ENCODE measurements around the gene PGF. TPM values are rescaled to one million over a fixed set of nuclear protein-coding genes. Genes with fewer than 3 reads are reported as not detected.

Gene PGF
- total and polyA plus RNA-seq, 2 of the 13 experiments (the other 11 are each of a cell fraction or from before 2014, with no cell fraction given) = 10.7 to 27.5 TPM

GRCh38 chr14:74945852-74946658, 9.3 kb downstream of the PGF start (continued):
- TF ChIP-seq ARID5B (CRISPR knock-in tag; IDR thresholded peaks at IDR 0.05) (no peak; the same call in none of the 2 replicates), ZNF275 (CRISPR knock-in tag; IDR thresholded peaks at IDR 0.05; ENCODE audit: borderline replicate concordance) (no peak), ZNF615 (CRISPR knock-in tag; IDR thresholded peaks at IDR 0.05; ENCODE audit: borderline replicate concordance) (no peak), STAT5B (CRISPR knock-in tag; IDR thresholded peaks at IDR 0.05) (no peak), ZMAT3 (CRISPR knock-in tag; conservative IDR thresholded peaks at IDR 0.05) (no peak), ZNF205 (CRISPR knock-in tag; IDR thresholded peaks at IDR 0.05) (peak; percentile 91; the same call in 1 of the 2 replicates), MTA1 (CRISPR knock-in tag; IDR thresholded peaks at IDR 0.05; ENCODE audit: borderline replicate concordance) (no peak; the same call in 1 of the 2 replicates), ELF4 (CRISPR knock-in tag; IDR thresholded peaks at IDR 0.05; ENCODE audit: borderline replicate concordance) (no peak), CREB1 (IDR thresholded peaks at IDR 0.05) (no peak), CREB1 (CRISPR knock-in tag; IDR thresholded peaks at IDR 0.05) (no peak), SALL2 (CRISPR knock-in tag; IDR thresholded peaks at IDR 0.05) (no peak), U2AF1 (optimal IDR thresholded peaks at IDR 0.05; ENCODE audit: low read depth, low read length) (no peak), ZBTB3 (CRISPR knock-in tag; IDR thresholded peaks at IDR 0.05; ENCODE audit: borderline replicate concordance, low read depth) (no peak), NAIF1 (CRISPR knock-in tag; IDR thresholded peaks at IDR 0.05; ENCODE audit: borderline replicate concordance) (no peak), USF2 (IDR thresholded peaks at IDR 0.05; ENCODE audit: low read depth, low read length) (no peak), USF2 (CRISPR knock-in tag; IDR thresholded peaks at IDR 0.05; ENCODE audit: borderline replicate concordance) (no peak), GATAD1 (CRISPR knock-in tag; IDR thresholded peaks at IDR 0.05) (no peak), JDP2 (CRISPR knock-in tag; IDR thresholded peaks at IDR 0.05; ENCODE audit: borderline replicate concordance) (no peak)
- TF ChIP-seq, protein P1, sequence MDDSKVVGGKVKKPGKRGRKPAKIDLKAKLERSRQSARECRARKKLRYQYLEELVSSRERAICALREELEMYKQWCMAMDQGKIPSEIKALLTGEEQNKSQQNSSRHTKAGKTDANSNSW (CRISPR knock-in tag; IDR thresholded peaks at IDR 0.05; ENCODE audit: borderline replicate concordance) = no peak
